Measurements from ENCODE around the gene BACE1.
A peak's percentile ranks its signal among the peaks of the same experiment; 100 is the strongest.
"Not testable (repeated sequence)": the region's sequence is repeated elsewhere in the genome, so short reads cannot be mapped to it uniquely, and the experiment has no call there.

Gene BACE1

DNA sequence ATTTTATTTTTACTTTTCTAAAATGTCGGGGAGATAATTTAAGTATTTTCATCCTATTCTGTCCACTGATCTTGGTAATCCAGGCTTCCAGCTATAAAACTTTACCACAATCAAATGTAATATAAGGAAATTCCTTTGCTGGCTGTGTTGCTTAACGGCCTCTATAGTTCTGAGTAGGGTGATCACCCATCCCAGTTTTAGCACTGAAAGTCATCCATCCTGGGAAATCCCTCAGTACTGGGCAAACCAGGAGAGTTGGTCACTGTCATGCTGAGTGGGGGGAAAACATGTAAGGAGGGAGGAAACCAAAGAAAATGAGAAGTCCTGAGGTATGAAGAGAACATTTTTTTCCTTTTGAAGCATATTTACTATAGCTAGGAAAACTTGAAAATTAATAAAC lies 37.7 kb downstream of the BACE1 start:
- H3K4me1 Mint-ChIP-seq: peaks cover 12% of the 10 kb centered on the region
- ATAC-seq (no peak), DNase-seq (no peak)
- H3K27ac Mint-ChIP-seq: no peak overlapping the region
- no peaks in the 10 kb centered on the region for H3K27me3 Mint-ChIP-seq
- H3K9me3 Mint-ChIP-seq: no peaks in the 10 kb centered on the region
- peaks cover 23% of the 10 kb centered on the region for H3K36me3 Mint-ChIP-seq (ENCODE audit: low read depth)
- H3K4me3 Mint-ChIP-seq: no peak overlapping the region

DNA sequence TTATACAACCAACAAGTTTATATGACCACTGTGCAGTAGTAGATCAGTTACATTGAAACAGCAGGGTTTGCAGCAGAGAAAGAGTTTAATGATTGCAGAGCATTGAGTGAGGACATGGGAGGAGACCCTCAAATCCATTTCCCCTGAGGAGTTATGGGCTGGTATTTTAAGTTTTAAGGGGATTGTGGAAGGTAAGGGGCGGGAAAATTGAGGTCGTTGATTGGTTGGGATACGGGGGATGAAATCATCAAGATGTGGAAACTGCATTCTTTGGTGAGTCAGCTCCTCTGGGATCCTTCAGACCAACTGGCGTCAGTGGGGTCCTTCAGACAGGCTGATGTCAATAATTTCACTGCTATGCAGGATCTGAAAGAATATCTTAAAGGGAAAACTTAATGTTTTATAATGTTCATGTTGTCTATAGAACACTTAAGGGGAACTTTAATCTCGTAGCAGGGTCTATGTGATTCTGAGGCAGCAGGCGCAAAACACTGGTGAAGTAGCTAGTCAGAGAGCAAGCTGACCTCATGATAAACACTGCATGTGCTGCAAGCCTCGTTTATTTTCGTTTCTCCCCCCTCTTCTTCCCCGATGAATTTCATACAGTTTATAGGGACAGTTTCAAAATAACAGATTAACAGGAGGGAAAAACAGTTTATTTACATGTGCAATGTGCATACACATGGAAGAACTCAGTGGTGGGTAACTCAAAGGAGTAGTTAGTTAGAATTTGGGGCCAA lies 42.3 kb downstream of the BACE1 start:
- ATAC-seq: no peak
- no peak overlapping the region for H3K27ac Mint-ChIP-seq

GRCh38 chr11:117272175-117272574 lies 43.9 kb downstream of the BACE1 start:
- H3K4me1 Mint-ChIP-seq, H3K4me3 Mint-ChIP-seq, H3K9me3 Mint-ChIP-seq, ATAC-seq, H3K27me3 Mint-ChIP-seq, DNase-seq, H3K27ac Mint-ChIP-seq: not testable (repeated sequence)
- peaks cover 11% of the 10 kb centered on the region for H3K36me3 Mint-ChIP-seq (ENCODE audit: low read depth)

More for the DNA sequence above, 42.3 kb downstream of the BACE1 start:
- H3K4me3 Mint-ChIP-seq: no peak overlapping the region
- peaks cover 6% of the 10 kb centered on the region for H3K4me1 Mint-ChIP-seq
- H3K9me3 Mint-ChIP-seq: no peaks in the 10 kb centered on the region
- no peak for DNase-seq
- no peaks in the 10 kb centered on the region for H3K27me3 Mint-ChIP-seq
- H3K36me3 Mint-ChIP-seq (ENCODE audit: low read depth): peaks cover 11% of the 10 kb centered on the region

GRCh38 chr11:117271208-117271607 lies 44.8 kb downstream of the BACE1 start:
- ATAC-seq (no peak), DNase-seq (no peak)
- Mint-ChIP-seq H3K36me3 (ENCODE audit: low read depth) (peaks cover 13% of the 10 kb centered on the region), H3K4me3 (no peak overlapping the region), H3K27ac (no peak overlapping the region), H3K4me1 (peaks cover 6% of the 10 kb centered on the region), H3K9me3 (no peaks in the 10 kb centered on the region), H3K27me3 (no peaks in the 10 kb centered on the region)

- no peaks in the 10 kb centered on the region for H3K4me1 Mint-ChIP-seq
- DNase-seq (no peak), ATAC-seq (no peak)
- no peak overlapping the region for H3K4me3 Mint-ChIP-seq
- H3K27me3 Mint-ChIP-seq: no peaks in the 10 kb centered on the region
- no peak overlapping the region for H3K27ac Mint-ChIP-seq
- H3K9me3 Mint-ChIP-seq: no peaks in the 10 kb centered on the region
- H3K36me3 Mint-ChIP-seq (ENCODE audit: low read depth): peaks cover 8% of the 10 kb centered on the region
Measured at GRCh38 chr11:117269856-117270255, 46.2 kb downstream of the BACE1 start.

DNA sequence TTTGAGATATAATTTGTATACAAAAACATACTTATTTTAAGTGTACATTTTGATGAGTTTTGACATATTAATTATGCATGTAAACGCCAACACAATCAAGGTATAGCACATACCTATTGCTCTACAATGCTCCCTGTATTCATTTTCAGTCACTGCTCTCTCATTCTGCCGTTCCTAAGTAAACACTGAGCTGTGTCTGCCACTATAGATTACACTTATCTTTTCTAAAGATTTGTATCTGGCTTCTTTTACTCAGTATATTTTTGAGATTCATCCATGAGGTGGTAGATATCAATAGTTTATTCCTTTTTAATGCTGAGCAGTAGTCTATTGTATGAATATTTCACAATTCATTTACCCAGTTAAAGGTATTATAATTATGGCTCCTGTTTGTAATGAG lies 50.3 kb downstream of the BACE1 start:
- Mint-ChIP-seq H3K27me3 (no peaks in the 10 kb centered on the region), H3K27ac (no peak overlapping the region), H3K4me3 (no peak overlapping the region), H3K4me1 (no peaks in the 10 kb centered on the region), H3K9me3 (no peaks in the 10 kb centered on the region), H3K36me3 (ENCODE audit: low read depth) (peaks cover 7% of the 10 kb centered on the region)
- DNase-seq (no peak), ATAC-seq (no peak)

GRCh38 chr11:117264624-117265323 lies 51.3 kb downstream of the BACE1 start:
- not testable (repeated sequence) for ATAC-seq; H3K4me1 Mint-ChIP-seq; DNase-seq; H3K27me3 Mint-ChIP-seq; H3K4me3 Mint-ChIP-seq; H3K36me3 Mint-ChIP-seq (ENCODE audit: low read depth); H3K9me3 Mint-ChIP-seq; H3K27ac Mint-ChIP-seq

DNA sequence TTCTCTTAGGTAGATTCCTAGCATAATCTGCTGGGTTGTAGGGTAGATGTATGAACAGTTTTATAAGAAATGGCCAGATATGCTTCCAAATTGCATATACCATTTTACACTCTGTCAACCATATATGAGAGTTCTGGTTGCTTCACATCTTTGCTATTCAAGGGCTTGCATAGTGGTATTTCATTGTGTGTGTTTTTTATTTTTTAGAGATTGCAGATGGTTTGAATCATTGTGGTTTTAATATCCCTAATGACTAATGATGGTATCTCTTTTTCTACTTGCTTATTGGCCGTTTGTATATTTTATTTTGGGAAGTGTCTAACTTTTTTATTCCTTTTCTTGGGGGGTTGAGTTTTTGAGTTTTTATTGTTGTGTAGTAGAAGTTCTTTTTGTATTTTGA lies 56.6 kb downstream of the BACE1 start:
- Mint-ChIP-seq H3K9me3 (no peaks in the 10 kb centered on the region), H3K27ac (no peak overlapping the region), H3K27me3 (no peaks in the 10 kb centered on the region), H3K4me1 (peaks cover 4% of the 10 kb centered on the region), H3K4me3 (no peak overlapping the region), H3K36me3 (ENCODE audit: low read depth) (peaks cover 9% of the 10 kb centered on the region)
- ATAC-seq (no peak), DNase-seq (no peak)

DNA sequence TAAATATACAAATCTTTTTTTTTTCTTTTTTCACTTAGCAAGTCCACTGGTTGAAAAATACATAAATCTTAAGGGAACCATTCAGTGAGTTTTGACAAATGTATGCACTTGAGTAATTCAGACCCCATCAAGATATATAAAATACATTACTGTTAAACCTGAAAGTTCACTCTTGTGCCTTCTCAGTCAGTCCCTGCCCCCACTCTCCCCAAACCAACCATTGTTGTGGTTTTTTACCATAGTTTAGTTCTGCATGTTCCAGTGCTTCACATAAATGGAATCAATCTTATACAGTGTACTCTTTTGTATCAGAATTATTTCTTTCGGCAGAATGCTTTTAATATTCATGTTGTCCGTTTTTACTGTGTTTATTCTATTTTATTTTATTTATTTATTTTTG lies 57.5 kb downstream of the BACE1 start:
- Mint-ChIP-seq H3K9me3 (no peaks in the 10 kb centered on the region), H3K36me3 (ENCODE audit: low read depth) (peaks cover 12% of the 10 kb centered on the region), H3K27me3 (no peaks in the 10 kb centered on the region), H3K4me1 (peaks cover 4% of the 10 kb centered on the region), H3K27ac (no peak overlapping the region), H3K4me3 (no peak overlapping the region)
- ATAC-seq (no peak), DNase-seq (no peak)

DNA sequence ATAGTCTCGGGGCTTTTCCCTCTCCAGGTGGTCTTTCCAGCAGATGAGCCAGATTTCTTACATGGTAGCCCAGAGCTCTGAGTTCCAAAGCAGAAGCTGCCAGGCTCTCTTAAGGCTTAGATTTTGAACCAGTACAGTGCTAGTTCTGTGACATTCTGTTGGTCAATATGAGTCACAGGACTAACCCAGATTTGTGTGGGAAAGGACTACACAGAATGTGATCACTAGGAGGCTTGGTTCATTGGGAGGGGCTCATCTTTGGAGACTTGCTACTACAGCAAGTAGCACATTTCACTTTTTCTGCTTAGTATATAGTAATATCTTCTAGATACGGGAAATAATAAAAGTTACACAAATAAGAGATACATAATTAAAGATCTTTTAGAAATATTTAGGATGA lies 59.5 kb downstream of the BACE1 start:
- ATAC-seq: peak; percentile 81
- Mint-ChIP-seq H3K27ac (no peak overlapping the region), H3K9me3 (no peaks in the 10 kb centered on the region), H3K4me3 (no peak overlapping the region), H3K36me3 (ENCODE audit: low read depth) (peaks cover 9% of the 10 kb centered on the region), H3K27me3 (no peaks in the 10 kb centered on the region), H3K4me1 (peaks cover 4% of the 10 kb centered on the region)
- no peak for DNase-seq

- Mint-ChIP-seq H3K27ac (no peak overlapping the region), H3K4me1 (peaks cover 4% of the 10 kb centered on the region), H3K27me3 (no peaks in the 10 kb centered on the region), H3K4me3 (no peak overlapping the region), H3K9me3 (no peaks in the 10 kb centered on the region), H3K36me3 (ENCODE audit: low read depth) (peaks cover 10% of the 10 kb centered on the region)
- ATAC-seq (no peak), DNase-seq (no peak)
Measured at GRCh38 chr11:117255966-117256365, 60.1 kb downstream of the BACE1 start.

- no peak for ATAC-seq
- Mint-ChIP-seq H3K4me1 (peaks cover 1% of the 10 kb centered on the region), H3K36me3 (ENCODE audit: low read depth) (peaks cover 25% of the 10 kb centered on the region), H3K27me3 (no peaks in the 10 kb centered on the region), H3K9me3 (no peaks in the 10 kb centered on the region), H3K27ac (no peak overlapping the region), H3K4me3 (no peak overlapping the region)
- DNase-seq: no peak
Measured at GRCh38 chr11:117251506-117251905, 64.5 kb downstream of the BACE1 start.

- ATAC-seq (no peak), DNase-seq (no peak)
- Mint-ChIP-seq H3K4me3 (no peak overlapping the region), H3K9me3 (no peaks in the 10 kb centered on the region), H3K27ac (no peak overlapping the region), H3K36me3 (ENCODE audit: low read depth) (peaks cover 32% of the 10 kb centered on the region), H3K4me1 (no peaks in the 10 kb centered on the region), H3K27me3 (no peaks in the 10 kb centered on the region)
Measured at GRCh38 chr11:117249571-117249970, 66.5 kb downstream of the BACE1 start.

DNA sequence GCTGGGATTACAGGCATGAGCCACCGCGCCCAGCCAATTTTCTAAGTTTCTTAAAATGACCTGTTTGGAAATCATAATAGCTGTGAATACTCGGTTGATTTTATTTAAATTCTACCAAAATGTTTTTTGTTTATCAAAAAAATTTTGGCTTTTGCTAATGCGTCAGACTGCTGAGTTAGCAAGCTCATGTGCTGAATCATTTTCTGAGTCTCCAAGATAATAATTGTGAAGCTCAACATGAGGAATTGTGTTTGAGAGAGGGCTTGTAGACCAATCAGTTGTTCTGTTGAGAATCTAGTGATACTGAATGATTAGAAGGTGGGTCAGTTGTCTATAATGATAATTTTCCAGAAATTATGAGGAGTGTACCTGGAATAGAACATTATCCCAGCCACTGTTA lies 67.7 kb downstream of the BACE1 start:
- H3K27ac Mint-ChIP-seq: no peak overlapping the region

DNA sequence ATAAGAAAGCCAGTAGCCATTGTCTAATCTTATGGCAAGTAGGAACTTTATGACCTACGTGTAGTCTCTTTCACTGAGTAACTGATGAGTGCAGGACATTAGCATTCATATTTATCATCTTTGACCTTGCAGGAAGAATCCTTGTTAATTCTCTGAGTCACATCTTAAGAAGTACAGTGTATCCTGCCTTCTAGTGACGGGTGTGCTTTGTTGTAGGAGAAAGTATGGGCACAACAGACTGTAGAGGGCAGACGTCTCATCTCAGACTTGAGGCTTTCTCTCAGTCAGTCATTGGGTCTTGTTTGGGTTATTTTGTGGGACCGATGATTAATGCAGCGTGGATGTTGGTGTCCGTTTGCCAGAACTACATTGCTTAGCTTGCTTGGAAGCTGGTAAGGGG lies 76.8 kb downstream of the BACE1 start:
- no peak for DNase-seq
- Mint-ChIP-seq H3K4me1 (peaks cover 2% of the 10 kb centered on the region), H3K9me3 (no peaks in the 10 kb centered on the region), H3K4me3 (no peak overlapping the region), H3K36me3 (ENCODE audit: low read depth) (peaks cover 16% of the 10 kb centered on the region), H3K27me3 (no peaks in the 10 kb centered on the region), H3K27ac (no peak overlapping the region)
- ATAC-seq: no peak

More for the DNA sequence above, 67.7 kb downstream of the BACE1 start:
- peaks cover 32% of the 10 kb centered on the region for H3K36me3 Mint-ChIP-seq (ENCODE audit: low read depth)
- DNase-seq (no peak), ATAC-seq (no peak)
- H3K9me3 Mint-ChIP-seq: no peaks in the 10 kb centered on the region
- H3K4me3 Mint-ChIP-seq: no peak overlapping the region
- H3K27me3 Mint-ChIP-seq: no peaks in the 10 kb centered on the region
- no peaks in the 10 kb centered on the region for H3K4me1 Mint-ChIP-seq

Measured in activated naive CD8-positive, alpha-beta T cell treated with anti-CD3 and anti-CD28 coated beads, Interleukin-2, amount 50 U/mL, for 24 hours (primary cell).